GM19438 (cell line): ENCODE results near the gene ZNF423.

Experiments used
- ATAC-seq: cut with Tn5 transposase; IDR thresholded peaks from one replicate; pipeline ENCODE4 v1.9.1; 2021; ENCODE audit warnings: low read depth; ENCODE audit not compliant: unreplicated experiment

Gene ZNF423

GRCh38 chr16:49830873-49831272 lies 25.0 kb downstream of the ZNF423 start:
- ATAC-seq: no peak

GRCh38 chr16:49828533-49829267 lies 27.2 kb downstream of the ZNF423 start:
- ATAC-seq: no peak

- no peak for ATAC-seq
Measured at GRCh38 chr16:49827805-49828438, 28.0 kb downstream of the ZNF423 start.

- ATAC-seq: no peak
Measured at GRCh38 chr16:49826515-49826914, 29.4 kb downstream of the ZNF423 start.

- ATAC-seq: no peak
Measured at GRCh38 chr16:49825041-49825440, 30.9 kb downstream of the ZNF423 start.

GRCh38 chr16:49824593-49824992 lies 31.3 kb downstream of the ZNF423 start:
- ATAC-seq: no peak

- no peak for ATAC-seq
Measured at GRCh38 chr16:49822649-49823370, 33.1 kb downstream of the ZNF423 start.

- ATAC-seq: no peak
Measured at GRCh38 chr16:49821614-49822282, 34.2 kb downstream of the ZNF423 start.

- no peak for ATAC-seq
Measured at GRCh38 chr16:49821156-49821555, 34.8 kb downstream of the ZNF423 start.

GRCh38 chr16:49817754-49818507 lies 38.0 kb downstream of the ZNF423 start:
- no peak for ATAC-seq

- ATAC-seq: no peak
Measured at GRCh38 chr16:49816875-49817274, 39.0 kb downstream of the ZNF423 start.

- ATAC-seq: no peak
Measured at GRCh38 chr16:49811644-49812334, 44.1 kb downstream of the ZNF423 start.

- ATAC-seq: no peak
Measured at GRCh38 chr16:49810831-49811230, 45.1 kb downstream of the ZNF423 start.

GRCh38 chr16:49809561-49809960 lies 46.4 kb downstream of the ZNF423 start:
- ATAC-seq: no peak

- ATAC-seq: no peak
Measured at GRCh38 chr16:49809062-49809461, 46.9 kb downstream of the ZNF423 start.

- ATAC-seq: no peak
Measured at GRCh38 chr16:49806446-49806845, 49.5 kb downstream of the ZNF423 start.

GRCh38 chr16:49801290-49801689 lies 54.6 kb downstream of the ZNF423 start:
- ATAC-seq: no peak

- ATAC-seq: no peak
Measured at GRCh38 chr16:49800876-49801275, 55.0 kb downstream of the ZNF423 start.

- ATAC-seq: no peak
Measured at GRCh38 chr16:49800441-49800840, 55.5 kb downstream of the ZNF423 start.

GRCh38 chr16:49799172-49799571 lies 56.7 kb downstream of the ZNF423 start:
- no peak for ATAC-seq
